Stimulated activated CD8-positive, alpha-beta memory T cell treated with anti-CD3 and anti-CD28 coated beads, Interleukin-15, amount 100 ng/mL, for 48 hours (primary cell): ENCODE data around the gene AKT2.

Source experiments
- DNase-seq, 2 donors: peaks; one replicate each; pipeline ENCODE4 v3.0.0-alpha.2; 2020; ENCODE audit warnings: low read depth in 2 of 2

Gene AKT2

GRCh38 chr19:40300668-40301067 lies 15.5 kb upstream of the AKT2 start:
- DNase-seq, result no peak

GRCh38 chr19:40298026-40298425 lies 12.9 kb upstream of the AKT2 start:
- no peak for DNase-seq

DNA sequence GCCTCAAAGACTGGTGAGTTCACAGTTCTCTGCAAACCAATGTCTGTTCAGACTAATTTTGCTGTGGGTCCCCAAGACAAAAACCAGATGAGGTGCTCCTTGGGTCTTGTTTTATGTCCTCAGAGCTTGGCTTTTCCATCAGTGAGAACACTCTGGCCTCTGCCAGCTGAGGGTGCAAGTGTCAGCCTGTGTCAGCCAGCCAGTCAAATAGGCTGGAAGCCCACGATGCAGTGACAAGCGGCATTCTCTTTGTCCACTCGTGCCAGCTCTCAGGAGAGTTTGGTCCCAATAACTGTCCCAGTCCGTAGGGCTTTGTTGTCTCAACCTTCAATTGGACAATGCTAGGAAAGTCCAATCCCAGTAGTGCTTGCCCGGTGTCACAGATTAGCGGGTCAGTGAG lies 9.4 kb upstream of the AKT2 start:
- DNase-seq, result no peak

DNA sequence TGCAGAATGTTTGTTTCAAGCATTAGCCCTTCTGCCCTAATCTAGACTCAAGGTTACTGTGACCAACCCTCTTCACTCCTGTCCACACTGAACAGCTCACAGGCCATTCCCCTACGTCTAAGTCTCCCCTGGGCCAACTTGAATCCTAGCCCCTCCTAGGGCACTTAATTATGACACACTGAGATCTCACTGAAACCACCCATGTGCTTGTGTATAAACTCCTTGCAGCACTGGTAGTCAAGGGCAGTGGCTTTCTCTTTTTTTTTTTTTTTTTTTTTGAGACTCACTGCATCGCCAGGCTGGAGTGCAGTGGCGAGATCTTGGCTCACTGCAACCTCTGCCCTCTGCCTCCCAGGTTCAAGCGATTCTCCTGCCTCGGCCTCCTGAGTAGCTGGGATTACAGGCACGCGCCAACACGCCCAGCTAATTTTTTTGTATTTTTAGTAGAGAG lies 1.9 kb upstream of the AKT2 start:
- DNase-seq, result no peak

- DNase-seq, result no peak
These were observed 1.3 kb upstream of the AKT2 start for GRCh38 chr19:40286235-40286970.

GRCh38 chr19:40285353-40286234 lies 449 bp upstream of the AKT2 start:
- peak; percentile 97 to 98 for DNase-seq

- no peak for DNase-seq
These were observed 969 bp downstream of the AKT2 start for GRCh38 chr19:40284251-40284500.

GRCh38 chr19:40283414-40284250 lies 1.5 kb downstream of the AKT2 start:
- no peak for DNase-seq

GRCh38 chr19:40282920-40283319 lies 2.2 kb downstream of the AKT2 start:
- no peak for DNase-seq

DNA sequence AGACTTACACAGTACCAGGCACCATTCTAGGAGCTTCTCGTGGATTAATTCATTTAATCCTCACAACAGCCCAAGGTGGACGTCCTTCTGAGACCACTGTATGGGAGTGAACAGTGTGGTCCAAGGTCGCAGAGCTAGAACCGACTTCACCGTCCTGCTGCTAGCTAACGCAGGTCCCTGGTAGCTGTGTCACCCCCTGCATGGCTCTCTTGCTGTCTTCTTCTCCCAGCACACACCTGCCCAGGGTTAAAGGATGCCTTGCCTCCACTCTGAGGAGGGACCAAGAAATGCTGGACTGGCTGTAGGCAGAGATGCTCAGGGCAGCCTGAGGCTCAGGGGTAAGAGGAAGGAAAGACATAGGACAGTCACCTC lies 3.0 kb downstream of the AKT2 start:
- DNase-seq, result no peak

DNA sequence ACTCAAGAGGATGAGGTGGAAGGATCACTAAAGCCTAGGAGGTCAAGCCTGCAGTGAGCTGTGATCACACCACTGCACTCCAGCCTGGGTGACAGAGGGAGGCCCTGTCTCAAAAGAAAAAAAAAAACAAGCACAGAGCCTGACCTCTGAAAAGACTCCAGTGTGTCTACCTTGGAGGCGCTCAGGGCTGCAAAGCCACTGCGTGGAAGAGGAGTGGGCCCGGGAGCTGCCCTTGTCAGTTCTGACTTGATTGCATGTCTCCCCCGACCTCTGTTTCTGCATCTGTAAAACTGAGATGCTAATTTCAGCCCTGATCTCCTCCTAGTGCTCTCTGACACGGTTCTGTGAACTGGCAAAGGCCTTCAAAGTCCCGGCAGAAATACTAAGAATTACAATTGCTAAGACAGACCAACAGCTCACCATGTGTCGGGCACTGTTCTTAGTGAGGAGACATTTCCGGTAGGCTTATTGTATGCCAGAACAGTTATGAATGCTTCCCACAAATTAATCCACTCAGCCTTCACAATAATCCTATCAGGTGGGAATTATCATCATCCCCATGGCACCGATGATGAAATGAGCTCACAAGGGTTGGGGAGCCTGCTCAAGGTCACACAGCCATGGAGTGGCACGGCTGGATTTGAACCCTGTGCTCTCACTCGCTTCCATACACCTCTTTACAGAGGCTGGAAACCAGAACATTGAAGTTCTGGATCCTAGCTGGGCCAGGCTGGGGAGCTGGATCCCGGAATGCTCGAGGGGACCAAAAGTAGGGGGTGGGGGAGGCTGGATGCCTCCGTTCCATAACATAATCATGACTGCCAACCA lies 3.5 kb downstream of the AKT2 start:
- DNase-seq, result no peak

- DNase-seq, result no peak
These were observed 4.4 kb downstream of the AKT2 start for GRCh38 chr19:40280608-40281221.

DNA sequence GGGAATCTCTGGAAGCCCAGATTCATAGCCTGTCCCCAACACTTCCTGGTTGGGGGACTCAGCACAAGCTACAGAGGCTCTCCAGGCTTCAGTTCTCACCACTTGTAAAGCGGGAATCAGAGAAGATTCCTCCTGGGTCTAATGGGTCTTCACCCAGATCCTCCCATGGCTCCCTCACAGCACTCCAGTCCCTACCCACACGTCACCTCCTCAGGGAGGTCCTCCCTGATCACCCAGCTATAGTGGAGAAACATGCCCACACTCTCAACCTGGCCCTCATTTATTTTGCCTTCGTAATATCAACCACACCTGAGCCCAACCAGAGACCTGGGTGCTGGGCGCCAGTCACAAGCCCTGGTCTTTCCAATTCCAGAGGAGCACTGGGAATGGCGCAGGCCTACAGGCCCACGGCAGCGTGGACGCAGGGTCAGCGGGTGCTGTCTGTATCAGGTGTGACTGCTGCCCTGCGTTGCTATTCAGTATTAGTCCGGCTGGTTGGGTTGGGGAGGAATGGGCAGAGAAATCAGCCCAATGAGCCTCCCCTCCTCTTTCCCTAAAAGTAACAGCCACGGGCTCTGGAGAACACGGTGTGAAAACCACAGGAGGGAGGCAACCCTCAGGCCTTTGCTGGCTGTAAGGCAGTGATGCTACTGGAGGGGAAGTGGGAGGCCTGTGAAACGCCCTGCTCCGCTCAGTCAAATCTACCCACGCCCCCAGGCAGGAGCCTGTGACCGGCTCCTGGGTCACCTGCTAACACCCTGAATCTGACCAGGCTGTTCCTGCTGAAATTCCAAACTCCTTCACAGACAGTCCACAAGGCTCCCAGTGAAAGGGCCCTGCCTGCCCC lies 5.2 kb downstream of the AKT2 start:
- DNase-seq, result no peak

GRCh38 chr19:40279120-40279551 lies 6.0 kb downstream of the AKT2 start:
- no peak for DNase-seq

GRCh38 chr19:40278361-40279035 lies 6.6 kb downstream of the AKT2 start:
- no peak for DNase-seq

DNA sequence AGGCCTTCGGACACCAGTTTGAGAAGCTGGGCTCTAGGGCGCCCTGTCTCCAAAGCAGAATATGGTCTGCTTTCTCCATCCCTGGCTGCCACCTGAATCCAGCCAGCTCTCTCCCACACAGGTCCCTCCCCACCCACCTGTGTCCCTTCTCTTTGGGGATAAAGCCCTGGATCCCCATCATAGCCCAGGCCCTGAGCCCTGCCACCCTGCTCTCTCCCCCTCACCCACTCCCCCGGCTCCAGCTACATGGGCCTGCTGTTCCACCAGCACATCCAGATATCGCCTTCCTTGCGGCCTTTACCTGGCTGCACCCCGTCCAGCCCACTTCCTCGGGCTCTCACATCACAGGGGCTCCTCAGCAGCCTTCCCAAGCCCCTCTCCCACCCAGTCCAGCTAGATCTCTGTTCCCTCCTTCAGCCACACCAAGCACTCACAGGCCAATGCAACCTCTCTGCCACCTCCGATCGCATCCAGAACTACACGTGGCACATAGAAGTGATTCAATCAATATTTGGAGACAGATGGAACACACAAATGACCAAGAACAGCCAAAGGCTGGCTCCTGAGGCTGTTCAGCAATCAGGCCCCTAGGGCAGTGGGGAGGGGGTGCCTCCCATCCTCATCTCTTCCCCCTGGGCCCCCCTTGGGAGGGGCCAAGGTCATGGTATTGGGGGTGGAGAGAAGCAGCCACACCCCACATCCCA lies 7.6 kb downstream of the AKT2 start:
- no peak for DNase-seq

DNA sequence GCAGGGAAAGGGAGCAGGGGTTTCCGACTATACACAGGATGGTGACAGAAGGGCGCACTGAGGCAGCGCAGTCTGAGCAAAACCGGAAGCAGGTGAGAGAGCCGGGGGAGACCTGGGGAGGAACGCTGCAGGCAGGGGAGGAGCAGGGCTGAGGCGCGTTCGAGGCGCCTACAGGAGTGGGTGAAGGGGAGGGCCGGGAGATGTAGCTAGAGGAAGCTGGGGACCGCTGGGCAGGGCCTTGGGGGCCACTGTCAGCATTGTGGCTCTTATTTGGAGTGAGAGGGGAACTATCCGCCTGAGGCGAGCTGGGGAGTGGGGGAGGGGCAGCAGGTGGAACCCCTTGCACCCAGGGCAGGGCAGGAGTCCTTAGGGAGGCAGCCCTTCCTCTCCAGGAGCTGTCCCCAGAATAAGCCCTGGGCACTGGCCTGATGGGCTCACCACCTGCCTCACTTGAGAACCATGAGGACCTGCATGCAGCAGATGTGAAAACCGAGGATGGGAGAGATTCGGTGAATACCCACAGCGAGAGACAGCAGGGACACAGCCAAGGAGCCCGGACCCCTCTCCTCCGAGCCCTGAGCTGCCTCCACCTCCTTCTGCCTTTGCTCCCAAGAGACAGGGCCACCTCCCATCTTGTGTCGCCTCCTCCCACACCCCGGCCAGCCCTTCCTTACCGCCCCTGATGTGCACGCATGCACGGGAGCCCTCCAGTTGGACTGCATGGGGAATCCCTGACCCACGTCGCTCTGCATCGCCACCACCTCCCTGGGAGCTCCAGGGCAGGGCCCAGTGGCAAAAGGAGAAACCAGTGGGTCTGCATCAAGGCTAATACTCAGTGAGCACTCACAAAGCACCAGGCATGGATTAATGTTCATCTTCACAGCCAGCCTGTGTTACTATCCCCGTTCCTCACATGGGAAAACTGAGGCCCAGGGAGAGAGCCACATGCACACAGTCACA lies 10.3 kb downstream of the AKT2 start:
- no peak for DNase-seq
